T-helper 2 cell (primary cell): ENCODE results near the gene DDX39B.
A peak's percentile ranks its signal among the peaks of the same experiment; 100 is the strongest.

Experiments
- DNase-seq, 5 experiments: peaks; one replicate each; pipeline versions ENCODE4 v3.0.0 to v3.0.0-alpha.2; 2012 to 2022

DDX39B gene

GRCh38 chr6:31575952-31576685, 34.3 kb upstream of the DDX39B start:
- peak in 1 of 5 experiments; percentile 45 for DNase-seq

- DNase-seq = peak; percentile 48 to 80 (median 70)
Measured at GRCh38 chr6:31575335-31575901, 33.6 kb upstream of the DDX39B start, which contains the start of gene TNF. TNF (plus strand) TSS chr6:31575565; CDS start chr6:31575742, 177 bp downstream.

GRCh38 chr6:31574106-31575061, 32.6 kb upstream of the DDX39B start:
- DNase-seq = no peak

- no peak for DNase-seq
Measured at GRCh38 chr6:31573239-31574105, 31.7 kb upstream of the DDX39B start.

GRCh38 chr6:31572041-31572911, 30.5 kb upstream of the DDX39B start, which contains the start of gene LTA:
LTA (plus strand) TSS chr6:31572289; CDS start chr6:31572743, 454 bp downstream.
- DNase-seq = peak; percentile 56 to 78 (median 74)

GRCh38 chr6:31569861-31570536, 28.2 kb upstream of the DDX39B start:
- DNase-seq = no peak

GRCh38 chr6:31568537-31568961, 26.7 kb upstream of the DDX39B start:
- DNase-seq = peak; percentile 20 to 95 (median 68)

GRCh38 chr6:31567531-31568370, 25.9 kb upstream of the DDX39B start:
- DNase-seq = peak in 1 of 5 experiments; percentile 88

GRCh38 chr6:31560697-31561058, 18.9 kb upstream of the DDX39B start:
- no peak for DNase-seq

GRCh38 chr6:31559958-31560696, 18.3 kb upstream of the DDX39B start:
- peak in 2 of 5 experiments; percentile 41 to 73 for DNase-seq

GRCh38 chr6:31559606-31559957, 17.8 kb upstream of the DDX39B start:
- no peak for DNase-seq

GRCh38 chr6:31558631-31559500, 17.1 kb upstream of the DDX39B start:
- peak; percentile 25 to 77 (median 62) for DNase-seq

- DNase-seq = no peak
Measured at GRCh38 chr6:31558318-31558625, 16.5 kb upstream of the DDX39B start.

GRCh38 chr6:31557443-31558317, 15.9 kb upstream of the DDX39B start:
- DNase-seq = no peak

- DNase-seq = peak in 1 of 5 experiments; percentile 59
Measured at GRCh38 chr6:31556307-31556706, 14.5 kb upstream of the DDX39B start.

GRCh38 chr6:31551371-31551770, 9.6 kb upstream of the DDX39B start:
- peak in 4 of 5 experiments; percentile 49 to 70 (median 57) for DNase-seq

- DNase-seq = no peak
Measured at GRCh38 chr6:31548544-31548873, 6.7 kb upstream of the DDX39B start.
